Nephron progenitor cell (in vitro differentiated cells): ENCODE data around the gene DHRSX.
A peak's percentile ranks its signal among the peaks of the same experiment; 100 is the strongest.
"Not testable (repeated sequence)": the region's sequence is repeated elsewhere in the genome, so short reads cannot be mapped to it uniquely, and the experiment has no call there.

Source experiments
- DNase-seq: peaks from one replicate; pipeline ENCODE4 v3.0.0; 2021
- H3K27ac Mint-ChIP-seq: 2 replicates; pipeline ENCODE4 v1.8.0; 2021; ENCODE audit warnings: mild to moderate bottlenecking, moderate library complexity, mixed read lengths
- H3K27me3 Mint-ChIP-seq: 2 replicates; pipeline ENCODE4 v1.8.0; 2021; ENCODE audit warnings: mild to moderate bottlenecking, low read depth, mixed read lengths; ENCODE audit not compliant: poor library complexity
- H3K36me3 Mint-ChIP-seq: 2 replicates; pipeline ENCODE4 v1.8.0; 2021; ENCODE audit warnings: low read depth, mixed read lengths
- H3K4me1 Mint-ChIP-seq: 2 replicates; pipeline ENCODE4 v1.8.0; 2021; ENCODE audit warnings: mixed read lengths
- H3K4me3 Mint-ChIP-seq: 2 replicates; pipeline ENCODE4 v1.8.0; 2021; ENCODE audit warnings: mild to moderate bottlenecking, moderate library complexity, mixed read lengths
- H3K9me3 Mint-ChIP-seq: 2 replicates; pipeline ENCODE4 v1.8.0; 2021; ENCODE audit warnings: mild to moderate bottlenecking, moderate library complexity, mixed read lengths
- CTCF ChIP-seq: fragments of 200-600 bp; sonication (generic); IDR thresholded peaks from 2 replicates; pipeline ENCODE4 v1.5.0; 2021; ENCODE audit warnings: antibody characterized with exemption

Gene DHRSX

DNA sequence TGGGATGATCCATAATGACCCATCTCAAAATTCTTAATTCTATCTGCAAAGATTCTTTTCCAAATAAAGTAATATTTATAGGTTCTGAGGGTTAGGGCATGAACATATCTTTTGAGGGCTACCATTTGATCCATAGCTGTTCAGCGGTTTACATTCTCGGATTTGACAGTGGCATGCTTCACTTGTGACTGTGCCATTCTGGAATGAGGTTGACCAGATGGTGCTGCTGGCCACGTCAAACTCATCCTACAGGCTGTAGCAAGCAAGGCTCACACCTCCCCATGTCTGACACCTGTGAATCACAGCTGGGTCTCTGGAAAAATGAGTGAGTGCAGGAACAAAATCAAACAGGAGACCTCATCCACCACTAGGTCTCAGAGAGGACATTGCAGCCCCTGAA lies 280.5 kb downstream of the DHRSX start:
- Mint-ChIP-seq H3K4me1 (no peaks in the 10 kb centered on the region), H3K9me3 (peaks cover 98% of the 10 kb centered on the region), H3K36me3 (peaks cover 97% of the 10 kb centered on the region), H3K27ac (no peak overlapping the region), H3K27me3 (peaks cover 3% of the 10 kb centered on the region), H3K4me3 (no peak overlapping the region)
- DNase-seq, result no peak
- TF ChIP-seq CTCF, result no peak

DNA sequence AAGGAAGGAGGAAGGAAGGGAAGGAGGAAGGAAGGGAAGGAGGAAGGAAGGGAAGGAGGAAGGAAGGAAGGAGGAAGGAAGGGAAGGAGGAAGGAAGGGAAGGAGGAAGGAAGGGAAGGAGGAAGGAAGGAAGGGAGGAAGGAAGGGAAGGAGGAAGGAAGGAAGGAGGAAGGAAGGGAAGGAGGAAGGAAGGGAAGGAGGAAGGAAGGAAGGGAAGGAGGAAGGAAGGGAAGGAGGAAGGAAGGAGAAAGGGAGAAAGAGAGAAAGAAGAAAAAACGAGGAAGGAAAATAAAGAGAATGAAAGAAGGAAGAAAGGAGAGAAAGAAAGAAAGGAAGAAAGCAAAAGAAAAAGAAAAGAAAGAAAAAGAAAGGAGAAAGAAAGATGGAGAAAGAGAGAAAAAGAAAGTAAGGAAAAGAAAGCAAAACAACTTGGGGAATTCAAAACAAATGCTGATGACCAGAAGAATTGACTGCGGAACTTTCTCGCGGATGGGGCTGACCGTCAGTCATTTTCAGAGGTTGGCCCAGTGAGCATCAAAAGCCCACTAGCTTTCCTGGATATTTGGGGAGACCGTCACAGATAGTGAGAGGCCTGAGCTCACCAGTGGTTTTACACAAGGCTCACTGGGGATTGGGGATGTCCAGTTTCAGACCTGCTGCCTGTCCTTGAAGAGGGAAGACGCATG lies 286.5 kb downstream of the DHRSX start:
- not testable (repeated sequence) for H3K27me3 Mint-ChIP-seq, H3K4me1 Mint-ChIP-seq, DNase-seq, H3K4me3 Mint-ChIP-seq
- H3K27ac Mint-ChIP-seq, result peak overlapping the region; percentile 66
- peaks cover 51% of the 10 kb centered on the region for H3K36me3 Mint-ChIP-seq
- H3K9me3 Mint-ChIP-seq, result peaks cover 61% of the 10 kb centered on the region

- not testable (repeated sequence) for H3K27me3 Mint-ChIP-seq, H3K27ac Mint-ChIP-seq, DNase-seq, H3K4me1 Mint-ChIP-seq, H3K4me3 Mint-ChIP-seq
- Mint-ChIP-seq H3K36me3 (peaks cover 33% of the 10 kb centered on the region), H3K9me3 (peaks cover 36% of the 10 kb centered on the region)
These were observed 289.1 kb downstream of the DHRSX start for GRCh38 chrX:2211667-2212066.

- no peak for TF ChIP-seq CTCF
- peak overlapping the region; percentile 0 for H3K27ac Mint-ChIP-seq
- H3K27me3 Mint-ChIP-seq, result peaks cover 3% of the 10 kb centered on the region
- H3K9me3 Mint-ChIP-seq, result peaks cover 11% of the 10 kb centered on the region
- peaks cover 11% of the 10 kb centered on the region for H3K4me1 Mint-ChIP-seq
- peaks cover 2% of the 10 kb centered on the region for H3K36me3 Mint-ChIP-seq
- H3K4me3 Mint-ChIP-seq, result no peak overlapping the region
- DNase-seq, result no peak
These were observed 307.5 kb downstream of the DHRSX start for GRCh38 chrX:2193273-2193592.

GRCh38 chrX:2192584-2193272 lies 308.0 kb downstream of the DHRSX start:
- TF ChIP-seq CTCF, result no peak
- Mint-ChIP-seq H3K36me3 (peaks cover 7% of the 10 kb centered on the region), H3K27me3 (peaks cover 3% of the 10 kb centered on the region), H3K4me3 (no peak overlapping the region), H3K9me3 (peaks cover 11% of the 10 kb centered on the region), H3K27ac (no peak overlapping the region), H3K4me1 (peaks cover 12% of the 10 kb centered on the region)
- DNase-seq, result no peak

DNA sequence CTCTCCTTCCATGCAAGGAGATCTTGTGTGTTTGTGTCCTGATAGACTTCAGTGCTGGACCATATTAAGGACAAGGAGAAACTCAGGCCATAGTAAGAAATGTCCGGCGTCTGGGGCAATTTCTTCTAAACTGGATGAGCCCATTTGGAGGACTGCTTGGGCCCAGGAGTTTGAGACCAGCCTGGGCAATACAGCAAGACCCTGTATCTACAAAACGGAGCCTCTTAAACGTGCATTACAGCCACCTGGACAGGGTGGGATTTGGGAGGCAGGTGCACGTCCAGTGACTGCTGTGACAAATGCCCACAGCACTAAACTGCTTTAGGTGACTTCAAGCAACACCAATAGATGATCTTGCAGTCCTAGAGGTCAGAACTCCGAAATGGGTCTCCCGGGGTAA lies 311.9 kb downstream of the DHRSX start:
- H3K27me3 Mint-ChIP-seq, result peaks cover 3% of the 10 kb centered on the region
- H3K4me1 Mint-ChIP-seq, result peaks cover 13% of the 10 kb centered on the region
- H3K9me3 Mint-ChIP-seq, result peaks cover 12% of the 10 kb centered on the region
- no peak for TF ChIP-seq CTCF
- H3K36me3 Mint-ChIP-seq, result peaks cover 11% of the 10 kb centered on the region
- peak overlapping the region; percentile 74 for H3K4me3 Mint-ChIP-seq
- no peak overlapping the region for H3K27ac Mint-ChIP-seq
- no peak for DNase-seq

DNA sequence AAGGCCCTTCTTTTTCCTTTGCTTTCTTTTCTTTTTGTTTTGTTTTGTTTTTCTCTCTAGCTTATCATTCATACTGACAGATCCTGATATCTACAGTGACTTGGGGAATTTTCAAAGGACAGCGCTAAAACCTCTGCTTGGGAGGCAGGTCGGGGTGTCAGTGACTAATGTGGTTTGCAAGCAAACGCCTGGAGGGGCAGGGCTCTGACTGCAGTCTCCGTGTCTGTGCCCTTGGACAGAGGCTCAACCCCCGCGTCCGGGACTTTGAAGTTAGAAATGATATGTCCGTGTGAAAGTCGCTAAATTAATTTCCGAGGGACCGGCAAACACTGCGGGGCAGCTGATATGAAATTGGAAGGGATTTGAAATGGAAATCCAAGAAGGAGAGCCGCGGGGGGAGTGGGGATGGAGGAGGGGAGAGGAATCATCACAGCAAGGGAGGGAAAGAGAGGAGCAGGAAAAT lies 312.4 kb downstream of the DHRSX start:
- Mint-ChIP-seq H3K36me3 (peaks cover 11% of the 10 kb centered on the region), H3K27me3 (peaks cover 3% of the 10 kb centered on the region), H3K4me1 (peaks cover 13% of the 10 kb centered on the region), H3K9me3 (peaks cover 12% of the 10 kb centered on the region), H3K27ac (peak overlapping the region; percentile 0), H3K4me3 (peak overlapping the region; percentile 74)
- peak; percentile 27 for DNase-seq
- TF ChIP-seq CTCF, result no peak
